COR-L47 (cell line): ENCODE results near the gene AHCYL2.

Experiments
- DNase-seq: peaks from one replicate; lab custom pipeline; 2025; lab: John Stamatoyannopoulos, UW

The AHCYL2 gene

GRCh38 chr7:129224251-129225205, at the start of gene AHCYL2:
TSS of gene AHCYL2 (plus strand) at chr7:129225030.
- peak; percentile 95 for DNase-seq

- no peak for DNase-seq
Observed at GRCh38 chr7:129176916-129177710, 47.7 kb upstream of the AHCYL2 start.

GRCh38 chr7:129184981-129185670, 39.7 kb upstream of the AHCYL2 start:
- DNase-seq, result no peak

- no peak for DNase-seq
Observed at GRCh38 chr7:129186749-129187260, 38.0 kb upstream of the AHCYL2 start.

GRCh38 chr7:129187681-129188371, 37.0 kb upstream of the AHCYL2 start:
- DNase-seq, result no peak

- no peak for DNase-seq
Observed at GRCh38 chr7:129188372-129188891, 36.4 kb upstream of the AHCYL2 start, which contains the start of gene SMO. TSS of gene SMO (plus strand) at chr7:129188633. CDS start at chr7:129189152, 519 bp downstream.

- DNase-seq, result no peak
Observed at GRCh38 chr7:129188892-129189660, 35.8 kb upstream of the AHCYL2 start.

GRCh38 chr7:129189661-129190310, 35.0 kb upstream of the AHCYL2 start:
- DNase-seq, result no peak

- no peak for DNase-seq
Observed at GRCh38 chr7:129191272-129191671, 33.6 kb upstream of the AHCYL2 start.

- no peak for DNase-seq
Observed at GRCh38 chr7:129193892-129194291, 30.9 kb upstream of the AHCYL2 start.

- no peak for DNase-seq
Observed at GRCh38 chr7:129197771-129198170, 27.1 kb upstream of the AHCYL2 start.

- DNase-seq, result no peak
Observed at GRCh38 chr7:129199406-129199805, 25.4 kb upstream of the AHCYL2 start.

- DNase-seq, result no peak
Observed at GRCh38 chr7:129202058-129202777, 22.6 kb upstream of the AHCYL2 start.

GRCh38 chr7:129203050-129203741, 21.6 kb upstream of the AHCYL2 start:
- no peak for DNase-seq

GRCh38 chr7:129205126-129205818, 19.6 kb upstream of the AHCYL2 start:
- DNase-seq, result no peak

GRCh38 chr7:129205987-129206785, 18.6 kb upstream of the AHCYL2 start:
- no peak for DNase-seq

- no peak for DNase-seq
Observed at GRCh38 chr7:129208667-129209066, 16.2 kb upstream of the AHCYL2 start.
